Gastrocnemius medialis (tissue), 4 donors: ENCODE data around the gene TFAP2D. TPM values are rescaled to one million over a fixed set of nuclear protein-coding genes. Genes with fewer than 3 reads are reported as not detected.

Source experiments
- ATAC-seq, 2 donors: fragments of 150-250 bp; one replicate each; pipeline ENCODE4 v1.9.1; 2016
- DNase-seq, 2 donors: peaks; one replicate each; pipeline ENCODE4 v3.0.0-alpha.2; 2019
- H3K27ac ChIP-seq, 4 donors: fragments of 200-600 bp; sonication (generic); 1 replicate in 1 of 4; 2 replicates in 3 of 4; pipeline ENCODE4 v1.5.1; 2016 to 2018; ENCODE audit warnings: mild to moderate bottlenecking in 2 of 4, moderate library complexity in 1 of 4
- H3K27me3 ChIP-seq, 3 donors: fragments of 200-600 bp; sonication (generic) in 2 of 3; 1 replicate in 1 of 3; 2 replicates in 2 of 3; pipeline versions ENCODE4 v1.5.1 to v1.6.0; 2016 to 2019; ENCODE audit warnings: mild to moderate bottlenecking in 1 of 3, moderate library complexity in 1 of 3
- H3K36me3 ChIP-seq, 2 donors: fragments of 200-600 bp; sonication (generic) in 1 of 2; one replicate each; pipeline ENCODE4 v1.5.1; 2017 to 2018
- H3K4me1 ChIP-seq, 2 donors: fragments of 200-600 bp; sonication (generic) in 1 of 2; one replicate each; pipeline ENCODE4 v1.5.1; 2016 to 2017; ENCODE audit warnings: mild to moderate bottlenecking in 2 of 2
- H3K4me3 ChIP-seq, 4 donors: fragments of 200-600 bp; sonication (generic) in 3 of 4; 1 replicate in 1 of 4; 2 replicates in 3 of 4; pipeline ENCODE4 v1.5.1; 2016 to 2019; ENCODE audit warnings: mild to moderate bottlenecking in 2 of 4
- H3K9me3 ChIP-seq, 3 donors: fragments of 200-600 bp; sonication (generic) in 2 of 3; 1 replicate in 1 of 3; 2 replicates in 2 of 3; pipeline ENCODE4 v1.5.1; 2016 to 2019
- CTCF ChIP-seq, 5 experiments: fragments of 450-650 bp in 3 of 5; fragments of 200-600 bp in 2 of 5; sonication (generic) in 2 of 5; IDR thresholded peaks in 4 of 5; conservative IDR thresholded peaks in 1 of 5; 1 replicate in 4 of 5; 2 replicates in 1 of 5; pipeline ENCODE4 v1.5.1; 2016 to 2019; ENCODE audit warnings: antibody characterized with exemption in 5 of 5, mild to moderate bottlenecking in 3 of 5, moderate library complexity in 3 of 5
- POLR2A ChIP-seq, 2 donors: fragments of 450-650 bp; IDR thresholded peaks; one replicate each; pipeline ENCODE4 v1.6.1; 2017; ENCODE audit warnings: antibody characterized with exemption in 2 of 2, mild to moderate bottlenecking in 2 of 2, moderate library complexity in 2 of 2
- in situ Hi-C, 4 donors: fragments of 200-750 bp; cut with MboI; loops; one replicate each; pipeline versions ENCODE4 v1.15.0 to v1.8.0; 2017; ENCODE audit warnings: low sequenced_read_pairs in 4 of 4
- intact Hi-C: fragments of 100-400 bp; cut with DNase I; formaldehyde crosslinking; loops from one replicate; pipeline ENCODE4 v1.15.1; 2023; ENCODE audit warnings: low total_unique reads
- total RNA-seq, 4 donors: library from RNA; depleted of rRNA; stranded (reverse); fragments of >200 nt; gene quantifications; one replicate each; pipeline versions ENCODE4 v1.1.0 to v1.2.3, GENCODE V29; 2016

Gene TFAP2D
- total RNA-seq, 4 donors from 2014 or later, result not detected

GRCh38 chr6:50819904-50820868 lies 106.9 kb downstream of the TFAP2D start:
- ATAC-seq (no peak), DNase-seq (no peak)
- in situ Hi-C loops, result loop anchor here (10.0 to 25.0 kb wide), 4 partner anchors 717 to 1205 kb away; no protein-coding TSS in a partner anchor
- Histone ChIP-seq H3K36me3 (no peaks in the 10 kb centered on the region), H3K9me3 (no peaks in the 10 kb centered on the region), H3K27me3 (peaks cover 78 to 95% (median 93%) of the 10 kb centered on the region in 3 donors), H3K27ac (no peak overlapping the region), H3K4me1 (peaks cover 0 to 4% of the 10 kb centered on the region in 2 donors), H3K4me3 (peak overlapping the region in 3 of 4 donors; percentile 9 to 36 (median 20))
- intact Hi-C loops, result loop anchor here (5.0 kb wide), 3 partner anchors 532 to 1202 kb away; no protein-coding TSS in a partner anchor
- no peak for TF ChIP-seq CTCF (IDR thresholded peaks at IDR 0.05 in 4 of 5, conservative IDR thresholded peaks at IDR 0.05 in 1 of 5)
- no peak for TF ChIP-seq POLR2A (IDR thresholded peaks at IDR 0.05)

- in situ Hi-C loops, result loop anchor here in 3 of 4 donors (25.0 kb wide), 2 partner anchors 716 to 1191 kb away; no protein-coding TSS in a partner anchor
- TF ChIP-seq CTCF (IDR thresholded peaks at IDR 0.05 in 4 of 5, conservative IDR thresholded peaks at IDR 0.05 in 1 of 5) (no peak), POLR2A (IDR thresholded peaks at IDR 0.05) (no peak)
These were observed 107.5 kb downstream of the TFAP2D start for GRCh38 chr6:50820869-50821264.

GRCh38 chr6:50821441-50822077 lies 108.2 kb downstream of the TFAP2D start:
- intact Hi-C loops, result no loop called here

More at GRCh38 chr6:50820869-50821264, 107.5 kb downstream of the TFAP2D start:
- H3K27me3 ChIP-seq, result peaks cover 82 to 95% (median 93%) of the 10 kb centered on the region in 3 donors
- H3K4me1 ChIP-seq, result peaks cover 0 to 4% of the 10 kb centered on the region in 2 donors
- no peak for ATAC-seq
- intact Hi-C loops, result no loop called here
- H3K36me3 ChIP-seq, result no peaks in the 10 kb centered on the region
- H3K4me3 ChIP-seq, result peak overlapping the region in 1 of 4 donors; percentile 36
- DNase-seq, result no peak
- H3K9me3 ChIP-seq, result no peaks in the 10 kb centered on the region
- H3K27ac ChIP-seq, result no peak overlapping the region

More at GRCh38 chr6:50821441-50822077, 108.2 kb downstream of the TFAP2D start:
- no peak for TF ChIP-seq POLR2A (IDR thresholded peaks at IDR 0.05)
- TF ChIP-seq CTCF (IDR thresholded peaks at IDR 0.05 in 4 of 5, conservative IDR thresholded peaks at IDR 0.05 in 1 of 5), result no peak
- H3K9me3 ChIP-seq, result no peaks in the 10 kb centered on the region
- peaks cover 0 to 4% of the 10 kb centered on the region in 2 donors for H3K4me1 ChIP-seq
- no peaks in the 10 kb centered on the region for H3K36me3 ChIP-seq
- DNase-seq (no peak), ATAC-seq (no peak)
- in situ Hi-C loops, result loop anchor here in 3 of 4 donors (25.0 kb wide), 2 partner anchors 716 to 1191 kb away; no protein-coding TSS in a partner anchor
- no peak overlapping the region for H3K27ac ChIP-seq
- H3K4me3 ChIP-seq, result peak overlapping the region in 1 of 4 donors; percentile 25
- H3K27me3 ChIP-seq, result peaks cover 87 to 99% (median 93%) of the 10 kb centered on the region in 3 donors
